PFSK-1 (cell line): ENCODE data around the gene NXT1.

Source experiments
- POLR2AphosphoS5 ChIP-seq: IDR thresholded peaks from 2 replicates; pipeline ENCODE4 v1.6.1; 2012; ENCODE audit warnings: low read depth, mild to moderate bottlenecking, control low read depth, low read length, moderate library complexity
- SIN3A ChIP-seq: IDR thresholded peaks from 2 replicates; pipeline ENCODE4 v1.6.1; 2012; ENCODE audit warnings: mild to moderate bottlenecking, low read length, moderate library complexity, borderline replicate concordance; ENCODE audit not compliant: insufficient read depth
- TAF1 ChIP-seq: IDR thresholded peaks from 2 replicates; pipeline ENCODE4 v1.6.1; 2012; ENCODE audit warnings: low read length, control low read depth, borderline replicate concordance; ENCODE audit not compliant: insufficient read depth
- TF ChIP-seq, protein P1 (sequence below), 2 experiments: IDR thresholded peaks; 2 replicates each; pipeline versions ENCODE4 v1.6.1 to v1.8.0; 2011 to 2012; ENCODE audit warnings: low read depth in 2 of 2, low read length in 2 of 2, control low read depth in 1 of 2, inconsistent platforms in 1 of 2, mild to moderate bottlenecking in 1 of 2, moderate library complexity in 1 of 2; ENCODE audit not compliant: insufficient read depth in 1 of 2

GRCh38 chr20:23356203-23356602 lies 5.6 kb downstream of the NXT1 start:
- no peak for TF ChIP-seq POLR2AphosphoS5
- TF ChIP-seq TAF1, result no peak
- TF ChIP-seq, protein P1, sequence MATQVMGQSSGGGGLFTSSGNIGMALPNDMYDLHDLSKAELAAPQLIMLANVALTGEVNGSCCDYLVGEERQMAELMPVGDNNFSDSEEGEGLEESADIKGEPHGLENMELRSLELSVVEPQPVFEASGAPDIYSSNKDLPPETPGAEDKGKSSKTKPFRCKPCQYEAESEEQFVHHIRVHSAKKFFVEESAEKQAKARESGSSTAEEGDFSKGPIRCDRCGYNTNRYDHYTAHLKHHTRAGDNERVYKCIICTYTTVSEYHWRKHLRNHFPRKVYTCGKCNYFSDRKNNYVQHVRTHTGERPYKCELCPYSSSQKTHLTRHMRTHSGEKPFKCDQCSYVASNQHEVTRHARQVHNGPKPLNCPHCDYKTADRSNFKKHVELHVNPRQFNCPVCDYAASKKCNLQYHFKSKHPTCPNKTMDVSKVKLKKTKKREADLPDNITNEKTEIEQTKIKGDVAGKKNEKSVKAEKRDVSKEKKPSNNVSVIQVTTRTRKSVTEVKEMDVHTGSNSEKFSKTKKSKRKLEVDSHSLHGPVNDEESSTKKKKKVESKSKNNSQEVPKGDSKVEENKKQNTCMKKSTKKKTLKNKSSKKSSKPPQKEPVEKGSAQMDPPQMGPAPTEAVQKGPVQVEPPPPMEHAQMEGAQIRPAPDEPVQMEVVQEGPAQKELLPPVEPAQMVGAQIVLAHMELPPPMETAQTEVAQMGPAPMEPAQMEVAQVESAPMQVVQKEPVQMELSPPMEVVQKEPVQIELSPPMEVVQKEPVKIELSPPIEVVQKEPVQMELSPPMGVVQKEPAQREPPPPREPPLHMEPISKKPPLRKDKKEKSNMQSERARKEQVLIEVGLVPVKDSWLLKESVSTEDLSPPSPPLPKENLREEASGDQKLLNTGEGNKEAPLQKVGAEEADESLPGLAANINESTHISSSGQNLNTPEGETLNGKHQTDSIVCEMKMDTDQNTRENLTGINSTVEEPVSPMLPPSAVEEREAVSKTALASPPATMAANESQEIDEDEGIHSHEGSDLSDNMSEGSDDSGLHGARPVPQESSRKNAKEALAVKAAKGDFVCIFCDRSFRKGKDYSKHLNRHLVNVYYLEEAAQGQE (IDR thresholded peaks at IDR 0.05; ENCODE audit: insufficient read depth in 1 of 2, low read depth in 2 of 2, low read length in 2 of 2), result no peak
- TF ChIP-seq SIN3A, result no peak
